Activated effector memory CD4-positive, alpha-beta T cell treated with anti-CD3 and anti-CD28 coated beads, Interleukin-2, amount 50 U/mL, for 16 hours (primary cell): ENCODE measurements around the gene LRRC4B.
A peak's percentile ranks its signal among the peaks of the same experiment; 100 is the strongest.

Experiments used
- DNase-seq: peaks from one replicate; pipeline ENCODE4 v3.0.0-alpha.2; 2020

LRRC4B gene

GRCh38 chr19:50569938-50570540 is 1.8 kb upstream of the LRRC4B start:
- DNase-seq: no peak

- no peak for DNase-seq
Observed at GRCh38 chr19:50568728-50569698, 778 bp upstream of the LRRC4B start.

- DNase-seq: no peak
Observed at GRCh38 chr19:50567052-50567841, 988 bp downstream of the LRRC4B start.

GRCh38 chr19:50565984-50566903 is 2.0 kb downstream of the LRRC4B start:
- no peak for DNase-seq

GRCh38 chr19:50564229-50565105 is 3.8 kb downstream of the LRRC4B start:
- DNase-seq: no peak

GRCh38 chr19:50563597-50563996 is 4.6 kb downstream of the LRRC4B start:
- DNase-seq: no peak

- no peak for DNase-seq
Observed at GRCh38 chr19:50562996-50563395, 5.2 kb downstream of the LRRC4B start.

GRCh38 chr19:50562329-50562728 is 5.9 kb downstream of the LRRC4B start:
- DNase-seq: no peak

GRCh38 chr19:50559636-50560035 is 8.6 kb downstream of the LRRC4B start:
- DNase-seq: no peak

GRCh38 chr19:50558449-50558848 is 9.8 kb downstream of the LRRC4B start:
- DNase-seq: no peak

GRCh38 chr19:50558039-50558438 is 10.2 kb downstream of the LRRC4B start:
- DNase-seq: no peak

- DNase-seq: no peak
Observed at GRCh38 chr19:50557009-50557613, 11.1 kb downstream of the LRRC4B start.

- DNase-seq: peak; percentile 90
Observed at GRCh38 chr19:50556282-50557008, 11.8 kb downstream of the LRRC4B start.

- no peak for DNase-seq
Observed at GRCh38 chr19:50555450-50556281, 12.6 kb downstream of the LRRC4B start.

GRCh38 chr19:50555033-50555432 is 13.2 kb downstream of the LRRC4B start:
- DNase-seq: no peak

GRCh38 chr19:50554212-50554611 is 14.0 kb downstream of the LRRC4B start:
- no peak for DNase-seq

- no peak for DNase-seq
Observed at GRCh38 chr19:50553134-50553703, 15.0 kb downstream of the LRRC4B start.

GRCh38 chr19:50552540-50552939 is 15.7 kb downstream of the LRRC4B start:
- no peak for DNase-seq

GRCh38 chr19:50551715-50552187 is 16.5 kb downstream of the LRRC4B start:
- no peak for DNase-seq
